KOPT-K1 (cell line): ENCODE measurements around the gene ENAH.
A peak's percentile ranks its signal among the peaks of the same experiment; 100 is the strongest.

ENCODE experiments used
- H3K27ac ChIP-seq: fragments of 200-600 bp; sonication (generic); 2 replicates; pipeline ENCODE4 v1.5.1; 2016; ENCODE audit warnings: antibody characterized with exemption, mild to moderate bottlenecking, low read depth, low read length; ENCODE audit not compliant: poor library complexity, severe bottlenecking
- H3K36me3 ChIP-seq: fragments of 200-600 bp; sonication (generic); 2 replicates; pipeline ENCODE4 v1.5.1; 2017; ENCODE audit warnings: antibody characterized with exemption, mild to moderate bottlenecking, low read length, moderate library complexity; ENCODE audit not compliant: insufficient read depth
- H3K9me3 ChIP-seq: fragments of 200-600 bp; sonication (generic); 2 replicates; pipeline ENCODE4 v1.5.1; 2017; ENCODE audit warnings: antibody characterized with exemption, low read length, mild to moderate bottlenecking; ENCODE audit not compliant: insufficient read depth, poor library complexity, severe bottlenecking

Gene ENAH

GRCh38 chr1:225445639-225446594 is 207.0 kb downstream of the ENAH start:
- peak overlapping the region; percentile 80 for H3K27ac ChIP-seq
- H3K9me3 ChIP-seq = no peaks in the 10 kb centered on the region
- H3K36me3 ChIP-seq = no peaks in the 10 kb centered on the region

DNA sequence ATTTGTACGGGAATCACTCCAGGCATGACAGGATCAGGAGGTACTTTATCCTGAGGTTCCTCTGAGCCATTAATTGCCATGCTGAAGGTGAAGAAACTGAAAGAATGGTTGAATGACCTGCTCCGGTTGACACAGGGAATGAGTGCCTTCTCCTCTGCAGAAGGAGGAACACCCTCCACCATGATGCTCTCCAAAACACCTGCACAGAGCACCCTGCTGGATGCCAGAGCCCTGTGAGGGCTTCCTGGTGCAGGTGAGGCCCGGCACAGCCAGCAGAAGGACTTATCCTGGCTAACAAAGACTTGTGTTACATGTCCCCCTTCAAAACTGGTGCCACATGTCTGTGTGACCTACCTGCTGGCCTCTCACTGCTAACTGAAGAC is 210.8 kb downstream of the ENAH start:
- Histone ChIP-seq H3K36me3 (no peaks in the 10 kb centered on the region), H3K27ac (peak overlapping the region; percentile 80), H3K9me3 (no peaks in the 10 kb centered on the region)

DNA sequence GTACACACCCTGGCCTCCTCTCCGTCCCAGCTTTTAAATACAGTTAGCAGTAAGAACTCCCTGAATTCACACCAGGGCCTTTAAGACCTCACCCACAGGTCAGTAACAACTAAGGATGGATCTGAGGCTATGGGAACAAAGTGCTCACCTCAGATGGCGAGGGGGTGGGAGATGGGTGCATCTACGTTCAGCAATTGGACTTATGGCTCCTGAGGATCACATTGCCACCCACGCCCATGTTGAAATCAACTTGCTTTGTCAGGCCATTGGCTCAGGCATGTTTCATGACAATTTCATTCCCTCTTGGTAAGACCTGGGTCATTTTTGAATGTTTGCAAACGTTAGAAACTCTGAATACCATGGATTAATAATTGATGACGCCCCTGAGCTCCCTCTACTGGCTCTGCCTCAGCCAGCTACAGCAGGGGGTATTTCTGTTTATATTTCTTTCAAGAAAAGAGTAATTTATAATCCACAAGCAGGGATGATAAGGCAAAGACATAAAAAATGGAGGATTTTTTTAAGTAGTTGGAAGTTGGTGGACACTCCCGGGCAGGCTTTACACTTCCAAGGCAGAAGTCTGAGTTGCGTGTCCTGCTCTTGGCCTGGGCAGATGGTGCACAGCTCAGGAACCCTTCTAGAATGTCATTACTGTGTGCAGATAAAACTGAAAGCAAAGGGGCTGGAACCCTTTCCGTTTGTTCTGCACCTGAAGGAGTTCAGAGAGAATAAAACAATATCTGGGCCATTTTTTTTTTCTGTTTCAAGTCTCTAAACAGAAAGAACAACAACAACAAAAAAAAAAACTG is 211.4 kb downstream of the ENAH start:
- Histone ChIP-seq H3K27ac (peak overlapping the region; percentile 80), H3K9me3 (no peaks in the 10 kb centered on the region), H3K36me3 (no peaks in the 10 kb centered on the region)

GRCh38 chr1:225440380-225441221 is 212.3 kb downstream of the ENAH start:
- H3K27ac ChIP-seq = peak overlapping the region; percentile 80
- no peaks in the 10 kb centered on the region for H3K9me3 ChIP-seq
- no peaks in the 10 kb centered on the region for H3K36me3 ChIP-seq

GRCh38 chr1:225437710-225438437 is 215.0 kb downstream of the ENAH start:
- Histone ChIP-seq H3K9me3 (no peaks in the 10 kb centered on the region), H3K27ac (no peak overlapping the region), H3K36me3 (no peaks in the 10 kb centered on the region)
